NB4 (cell line): ENCODE measurements around the gene TMPRSS13.

Experiments
- MYC ChIP-seq: IDR thresholded peaks from 2 replicates; pipeline ENCODE4 v1.6.1; 2011; ENCODE audit warnings: low read depth, low read length
- POLR2A ChIP-seq: IDR thresholded peaks from 2 replicates; pipeline ENCODE4 v1.6.1; 2011; ENCODE audit warnings: mild to moderate bottlenecking; ENCODE audit not compliant: insufficient read length; ENCODE audit errors: extremely low read depth
- TF ChIP-seq, protein P1 (sequence below): IDR thresholded peaks from one replicate; pipeline ENCODE4 v1.5.1; 2012; ENCODE audit warnings: low read depth, low read length
- TF ChIP-seq, protein P2 (sequence below): IDR thresholded peaks from 2 replicates; pipeline ENCODE4 v1.6.1; 2011; ENCODE audit warnings: low read depth, low read length

GRCh38 chr11:117874910-117875381, 54.3 kb downstream of the TMPRSS13 start:
- TF ChIP-seq, protein P1, sequence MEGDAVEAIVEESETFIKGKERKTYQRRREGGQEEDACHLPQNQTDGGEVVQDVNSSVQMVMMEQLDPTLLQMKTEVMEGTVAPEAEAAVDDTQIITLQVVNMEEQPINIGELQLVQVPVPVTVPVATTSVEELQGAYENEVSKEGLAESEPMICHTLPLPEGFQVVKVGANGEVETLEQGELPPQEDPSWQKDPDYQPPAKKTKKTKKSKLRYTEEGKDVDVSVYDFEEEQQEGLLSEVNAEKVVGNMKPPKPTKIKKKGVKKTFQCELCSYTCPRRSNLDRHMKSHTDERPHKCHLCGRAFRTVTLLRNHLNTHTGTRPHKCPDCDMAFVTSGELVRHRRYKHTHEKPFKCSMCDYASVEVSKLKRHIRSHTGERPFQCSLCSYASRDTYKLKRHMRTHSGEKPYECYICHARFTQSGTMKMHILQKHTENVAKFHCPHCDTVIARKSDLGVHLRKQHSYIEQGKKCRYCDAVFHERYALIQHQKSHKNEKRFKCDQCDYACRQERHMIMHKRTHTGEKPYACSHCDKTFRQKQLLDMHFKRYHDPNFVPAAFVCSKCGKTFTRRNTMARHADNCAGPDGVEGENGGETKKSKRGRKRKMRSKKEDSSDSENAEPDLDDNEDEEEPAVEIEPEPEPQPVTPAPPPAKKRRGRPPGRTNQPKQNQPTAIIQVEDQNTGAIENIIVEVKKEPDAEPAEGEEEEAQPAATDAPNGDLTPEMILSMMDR, result no peak
- TF ChIP-seq POLR2A, result no peak
- no peak for TF ChIP-seq MYC
- TF ChIP-seq, protein P2, sequence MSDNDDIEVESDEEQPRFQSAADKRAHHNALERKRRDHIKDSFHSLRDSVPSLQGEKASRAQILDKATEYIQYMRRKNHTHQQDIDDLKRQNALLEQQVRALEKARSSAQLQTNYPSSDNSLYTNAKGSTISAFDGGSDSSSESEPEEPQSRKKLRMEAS, result no peak
